Uterus (tissue), 4 donors: ENCODE data around the gene ABHD15. TPM values are rescaled to one million over a fixed set of nuclear protein-coding genes. Genes with fewer than 3 reads are reported as not detected.

Experiments
- DNase-seq, 2 donors: peaks; one replicate each; pipeline ENCODE4 v3.0.0-alpha.2; 2019 to 2020
- H3K27ac ChIP-seq, 2 donors: fragments of 200-600 bp; sonication (generic); 1 replicate in 1 of 2; 2 replicates in 1 of 2; pipeline ENCODE4 v1.5.1; 2016 to 2018
- H3K27me3 ChIP-seq, 2 donors: fragments of 200-600 bp; sonication (generic); one replicate each; pipeline ENCODE4 v1.5.1; 2018 to 2019; ENCODE audit warnings: control low read depth in 1 of 2
- H3K36me3 ChIP-seq, 2 donors: fragments of 200-600 bp; sonication (generic); one replicate each; pipeline ENCODE4 v1.5.1; 2019; ENCODE audit warnings: control low read depth in 1 of 2
- H3K4me1 ChIP-seq, 2 donors: fragments of 200-600 bp; sonication (generic); one replicate each; pipeline ENCODE4 v1.5.1; 2018 to 2019; ENCODE audit warnings: control low read depth in 1 of 2
- H3K4me3 ChIP-seq, 2 donors: fragments of 200-600 bp; sonication (generic); 1 replicate in 1 of 2; 2 replicates in 1 of 2; pipeline ENCODE4 v1.5.1; 2018 to 2019; ENCODE audit warnings: mild to moderate bottlenecking in 1 of 2
- H3K9me3 ChIP-seq, 2 donors: fragments of 200-600 bp; sonication (generic); one replicate each; pipeline ENCODE4 v1.5.1; 2019; ENCODE audit warnings: control low read depth in 1 of 2
- CTCF ChIP-seq, 4 experiments: fragments of 200-600 bp in 2 of 4; fragments of 450-650 bp in 2 of 4; sonication (generic) in 2 of 4; IDR thresholded peaks; one replicate each; pipeline ENCODE4 v1.5.1; 2016 to 2019; ENCODE audit warnings: antibody characterized with exemption in 4 of 4, mild to moderate bottlenecking in 2 of 4, moderate library complexity in 1 of 4
- POLR2A ChIP-seq, 2 donors: fragments of 450-650 bp; IDR thresholded peaks; one replicate each; pipeline ENCODE4 v1.6.1; 2016; ENCODE audit warnings: antibody characterized with exemption in 2 of 2, mild to moderate bottlenecking in 1 of 2, moderate library complexity in 1 of 2
- intact Hi-C: fragments of 100-400 bp; cut with DNase I; formaldehyde crosslinking; loops from one replicate; pipeline ENCODE4 v1.15.1; 2023; ENCODE audit warnings: low total_unique reads
- total RNA-seq, 4 donors: library from RNA; depleted of rRNA in 3 of 4; stranded (reverse); fragments of >200 nt in 3 of 4; gene quantifications; one replicate each; pipeline versions ENCODE4 v1.1.0 to v1.2.4, GENCODE V29; 2014 to 2023
- donor health status: DM: yes; HTN: yes; CAD: no.

Gene ABHD15
- total RNA-seq, 4 donors from 2014 or later = 0.26 to 11.4 (median 4.4) TPM

- no peaks in the 10 kb centered on the region for H3K36me3 ChIP-seq
These were observed 6.7 kb upstream of the ABHD15 start for GRCh38 chr17:29573558-29573869.

GRCh38 chr17:29572691-29573557 is 6.1 kb upstream of the ABHD15 start:
- Histone ChIP-seq H3K27me3 (no peaks in the 10 kb centered on the region), H3K9me3 (no peaks in the 10 kb centered on the region), H3K4me3 (peak overlapping the region; percentile 0 to 23), H3K4me1 (peaks cover 7 to 26% of the 10 kb centered on the region in 2 donors), H3K36me3 (no peaks in the 10 kb centered on the region), H3K27ac (peak overlapping the region; percentile 30 to 53)
- intact Hi-C loops = no loop called here
- no peak for TF ChIP-seq POLR2A (IDR thresholded peaks at IDR 0.05)
- TF ChIP-seq CTCF (IDR thresholded peaks at IDR 0.05) = peak; percentile 56 to 91 (median 82)
- DNase-seq = peak; percentile 43 to 69

More at GRCh38 chr17:29573558-29573869, 6.7 kb upstream of the ABHD15 start:
- DNase-seq = no peak
- Histone ChIP-seq H3K4me1 (peaks cover 7 to 28% of the 10 kb centered on the region in 2 donors), H3K27ac (peak overlapping the region in 1 of 2 donors; percentile 53), H3K27me3 (no peaks in the 10 kb centered on the region), H3K9me3 (no peaks in the 10 kb centered on the region), H3K4me3 (no peak overlapping the region)
- intact Hi-C loops = no loop called here
- TF ChIP-seq POLR2A (IDR thresholded peaks at IDR 0.05) = no peak
- TF ChIP-seq CTCF (IDR thresholded peaks at IDR 0.05) = no peak

- Histone ChIP-seq H3K27ac (peak overlapping the region; percentile 30 to 53), H3K27me3 (no peaks in the 10 kb centered on the region), H3K36me3 (no peaks in the 10 kb centered on the region), H3K9me3 (no peaks in the 10 kb centered on the region), H3K4me3 (peak overlapping the region; percentile 0 to 23), H3K4me1 (peaks cover 4 to 18% of the 10 kb centered on the region in 2 donors)
- peak in 1 of 2 donors; percentile 31 for DNase-seq
- intact Hi-C loops = no loop called here
- TF ChIP-seq CTCF (IDR thresholded peaks at IDR 0.05) (no peak), POLR2A (IDR thresholded peaks at IDR 0.05) (no peak)
These were observed 5.2 kb upstream of the ABHD15 start for GRCh38 chr17:29571883-29572681.

GRCh38 chr17:29571486-29571882 is 4.6 kb upstream of the ABHD15 start:
- Histone ChIP-seq H3K4me3 (no peak overlapping the region), H3K27me3 (no peaks in the 10 kb centered on the region), H3K36me3 (no peaks in the 10 kb centered on the region), H3K4me1 (peaks cover 4 to 18% of the 10 kb centered on the region in 2 donors), H3K27ac (peak overlapping the region in 1 of 2 donors; percentile 53), H3K9me3 (no peaks in the 10 kb centered on the region)
- TF ChIP-seq CTCF (IDR thresholded peaks at IDR 0.05) (no peak), POLR2A (IDR thresholded peaks at IDR 0.05) (no peak)
- intact Hi-C loops = no loop called here
- DNase-seq = no peak

- no peak for DNase-seq
- no peak for TF ChIP-seq CTCF (IDR thresholded peaks at IDR 0.05)
- TF ChIP-seq POLR2A (IDR thresholded peaks at IDR 0.05) = no peak
- Histone ChIP-seq H3K4me3 (no peak overlapping the region), H3K9me3 (no peaks in the 10 kb centered on the region), H3K27me3 (no peaks in the 10 kb centered on the region), H3K27ac (no peak overlapping the region), H3K36me3 (no peaks in the 10 kb centered on the region), H3K4me1 (peaks cover 4 to 18% of the 10 kb centered on the region in 2 donors)
- intact Hi-C loops = no loop called here
These were observed 3.7 kb upstream of the ABHD15 start for GRCh38 chr17:29570521-29570920.
